Measurements from ENCODE around the gene TET1.
"Not testable (repeated sequence)": the region's sequence is repeated elsewhere in the genome, so short reads cannot be mapped to it uniquely, and the experiment has no call there.

Gene TET1

DNA sequence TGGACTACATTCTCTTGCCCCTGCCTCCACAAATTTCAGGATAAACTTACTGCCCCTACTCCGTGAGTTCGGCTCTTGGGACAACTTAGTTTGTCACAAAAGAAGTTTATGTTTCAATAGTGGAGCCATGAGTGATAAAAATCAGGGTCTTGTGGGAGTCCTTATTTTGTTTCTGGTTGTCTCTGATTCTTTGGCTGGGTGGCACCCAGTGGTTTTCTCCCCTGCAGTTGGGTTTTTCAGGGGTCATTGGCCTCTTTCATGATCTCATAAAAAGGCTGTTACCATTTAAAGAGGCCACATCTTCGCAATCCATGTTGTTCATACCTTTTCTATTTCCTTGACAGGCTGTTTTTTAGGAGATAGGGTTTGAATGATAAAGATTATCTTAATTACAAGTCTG lies 5.5 kb downstream of the TET1 start:
- no peak for DNase-seq

GRCh38 chr10:68566351-68566750 lies 6.2 kb downstream of the TET1 start:
- no peak for DNase-seq

GRCh38 chr10:68566955-68567354 lies 6.8 kb downstream of the TET1 start:
- DNase-seq, result no peak

- DNase-seq, result no peak
Observed at GRCh38 chr10:68572151-68572550, 12.0 kb downstream of the TET1 start.

- no peak for DNase-seq
Observed at GRCh38 chr10:68574051-68574450, 13.9 kb downstream of the TET1 start.

GRCh38 chr10:68576118-68576517 lies 16.0 kb downstream of the TET1 start:
- no peak for DNase-seq

DNA sequence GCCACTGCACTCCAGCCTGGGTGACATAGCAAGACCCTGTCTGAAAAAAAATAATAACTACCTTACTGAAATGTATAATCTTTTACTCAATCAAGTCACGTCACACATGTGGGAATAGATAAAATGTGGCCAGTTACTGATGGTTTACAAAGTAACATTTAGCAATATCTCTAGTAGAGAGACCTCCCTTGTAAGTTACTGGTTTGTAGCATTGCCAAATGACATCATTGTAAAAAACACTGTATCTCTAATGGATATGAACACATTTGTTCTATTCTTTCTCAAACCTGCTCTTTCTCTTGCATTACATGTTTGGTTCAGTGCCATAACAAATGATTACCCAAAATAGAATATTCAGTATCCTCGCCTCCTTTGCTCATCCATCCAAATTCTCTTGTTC lies 18.8 kb downstream of the TET1 start:
- no peak for DNase-seq

DNA sequence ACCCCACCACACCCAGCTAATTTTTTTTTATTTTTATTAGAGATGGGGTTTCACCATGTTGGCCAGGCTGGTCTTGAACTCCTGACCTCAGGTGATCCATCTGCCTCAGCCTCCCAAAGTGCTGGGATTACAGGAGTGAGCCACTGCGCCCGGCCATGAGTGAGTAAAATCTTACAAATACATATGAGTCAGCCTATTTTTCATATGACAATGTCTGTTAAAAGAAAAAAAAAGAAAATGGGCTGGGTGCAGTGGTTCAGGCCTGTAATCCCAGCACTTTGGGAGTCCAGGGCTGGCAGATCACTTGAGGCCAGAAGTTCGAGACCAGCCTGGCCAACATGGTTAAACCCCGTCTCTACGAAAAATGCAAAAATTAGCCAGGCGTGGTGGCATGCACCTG lies 24.1 kb downstream of the TET1 start:
- DNase-seq, result not testable (repeated sequence)

DNA sequence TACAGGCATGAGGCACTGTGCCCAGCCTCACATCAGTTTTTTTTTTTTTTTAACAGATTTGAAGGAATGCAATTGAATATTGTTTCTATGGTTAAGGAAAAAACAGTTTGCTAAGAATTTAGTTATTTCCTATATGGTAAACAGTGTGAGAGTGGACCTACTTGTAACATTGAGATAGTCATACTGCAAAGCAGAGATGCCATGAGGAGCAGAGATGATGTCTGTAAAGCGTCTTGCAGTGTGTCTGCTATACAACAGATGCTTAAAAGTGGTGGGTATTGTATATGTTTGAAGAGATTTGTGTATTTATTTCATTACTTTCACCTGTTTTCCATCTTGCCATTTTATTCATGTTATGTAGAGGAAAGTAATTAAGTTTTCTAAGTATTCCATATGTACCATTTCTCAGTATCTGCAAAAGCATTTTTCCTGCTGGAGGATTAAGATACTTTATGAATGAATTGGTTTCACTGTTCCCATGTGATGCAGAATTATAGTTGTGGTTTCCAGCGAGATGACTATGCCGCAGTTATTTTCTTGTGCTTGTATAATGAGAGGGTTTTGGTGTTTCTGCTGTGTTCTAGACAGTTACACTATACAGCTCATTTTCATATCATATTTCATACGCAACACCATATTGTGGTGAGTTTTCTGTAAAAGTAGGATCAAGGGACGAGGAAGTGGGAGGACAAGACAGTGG lies 26.6 kb downstream of the TET1 start:
- DNase-seq, result no peak

GRCh38 chr10:68594405-68594804 lies 34.3 kb downstream of the TET1 start:
- DNase-seq, result no peak

DNA sequence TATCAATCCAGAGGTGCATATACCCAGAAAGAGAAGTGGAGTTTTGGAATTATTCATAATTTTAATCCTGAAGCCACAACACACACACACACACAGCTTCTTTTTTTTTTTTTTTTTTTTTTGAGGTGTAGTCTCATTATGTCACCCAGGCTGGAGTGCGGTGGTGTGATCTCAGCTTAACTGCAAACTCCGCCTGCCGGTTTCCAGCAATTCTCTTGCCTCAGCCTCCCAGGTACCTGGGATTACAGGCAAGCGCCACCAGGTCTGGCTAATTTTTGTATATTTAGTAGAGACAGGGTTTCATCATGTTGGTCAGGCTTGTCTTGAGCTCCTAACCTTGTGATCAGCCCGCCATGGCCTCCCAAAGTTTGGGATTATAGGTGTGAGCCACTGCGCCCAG lies 35.4 kb downstream of the TET1 start:
- no peak for DNase-seq

DNA sequence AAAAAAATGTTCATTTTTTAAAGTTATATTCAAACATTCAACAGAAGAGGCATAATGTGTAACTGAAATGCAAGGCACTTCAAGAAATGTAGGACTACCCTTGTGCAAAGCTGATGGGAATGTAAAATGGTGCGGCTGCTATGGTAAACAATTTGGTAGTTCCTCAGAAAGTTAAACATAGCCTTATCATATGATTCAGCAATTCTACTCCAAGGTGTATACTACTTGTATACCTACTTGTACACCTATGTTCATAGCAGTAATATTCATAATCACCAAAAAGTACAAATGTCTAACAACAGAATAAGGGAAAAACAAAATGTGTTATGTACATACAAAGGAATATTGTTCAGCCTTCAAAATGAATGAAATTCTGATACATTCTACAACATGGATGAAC lies 37.3 kb downstream of the TET1 start:
- DNase-seq, result no peak

GRCh38 chr10:68598978-68599770 lies 39.0 kb downstream of the TET1 start:
- no peak for DNase-seq

DNA sequence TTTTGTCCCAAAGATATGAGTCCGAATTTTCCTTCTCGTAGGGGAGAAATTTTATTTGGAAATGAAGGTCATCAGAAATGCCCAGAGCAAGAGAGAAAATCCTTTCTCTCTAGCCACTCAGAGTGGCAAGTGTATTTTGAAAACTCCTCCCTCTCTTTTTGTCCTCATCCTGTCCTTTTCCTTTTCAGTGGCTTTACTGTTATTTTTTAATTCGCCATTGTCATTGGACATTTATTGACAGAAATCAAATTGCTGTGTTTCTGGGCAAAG lies 39.6 kb downstream of the TET1 start:
- DNase-seq, result no peak

- DNase-seq, result peak; percentile 83
Observed at GRCh38 chr10:68600041-68600778, 40.1 kb downstream of the TET1 start.

- no peak for DNase-seq
Observed at GRCh38 chr10:68601501-68602265, 41.5 kb downstream of the TET1 start.

DNA sequence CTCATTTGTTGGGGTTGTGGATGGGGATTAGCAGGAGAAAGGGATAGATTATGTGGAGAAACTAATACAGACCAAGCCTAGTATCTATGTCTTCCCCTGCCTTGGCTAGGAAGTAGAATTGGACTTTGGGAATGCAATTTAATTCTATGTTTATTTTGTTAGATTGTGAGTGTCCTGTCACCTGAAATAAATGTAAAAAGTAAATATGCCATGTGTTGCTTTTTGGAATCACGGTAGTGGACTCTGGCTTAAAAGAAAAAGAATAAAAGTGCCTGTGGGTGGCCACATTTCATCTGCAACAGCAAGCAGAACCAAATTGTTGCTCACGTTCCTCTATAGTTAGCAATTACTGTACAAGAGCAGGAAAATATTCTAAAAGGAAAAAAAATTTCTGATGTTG lies 42.3 kb downstream of the TET1 start:
- DNase-seq, result no peak

- DNase-seq, result no peak
Observed at GRCh38 chr10:68603766-68604165, 43.6 kb downstream of the TET1 start.

- DNase-seq, result no peak
Observed at GRCh38 chr10:68604441-68604840, 44.3 kb downstream of the TET1 start.

DNA sequence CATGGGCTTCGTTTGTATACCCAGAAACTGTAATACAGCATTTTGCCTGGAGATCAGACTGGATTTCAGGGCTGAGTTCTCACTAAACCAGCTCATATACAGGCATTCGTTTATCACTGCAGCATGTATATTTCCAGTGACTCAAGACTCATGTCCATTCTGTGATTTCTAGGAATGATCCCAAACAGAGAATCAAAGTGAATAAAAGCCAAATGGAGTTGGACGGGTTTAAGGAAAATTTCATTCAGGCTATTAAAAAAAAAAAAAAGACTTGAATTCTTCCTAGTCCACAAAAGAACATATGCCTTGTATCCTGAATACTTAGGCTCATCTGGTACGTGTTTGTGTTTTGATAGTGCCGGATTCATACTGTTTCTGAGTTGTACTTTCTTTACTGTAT lies 46.8 kb downstream of the TET1 start:
- no peak for DNase-seq

GRCh38 chr10:68610023-68610422 lies 49.9 kb downstream of the TET1 start:
- not testable (repeated sequence) for DNase-seq

- no peak for DNase-seq
Observed at GRCh38 chr10:68611227-68611626, 51.1 kb downstream of the TET1 start.

GRCh38 chr10:68613974-68614373 lies 53.8 kb downstream of the TET1 start:
- DNase-seq, result not testable (repeated sequence)
